Measurements from ENCODE around the gene PRR4. TPM values are rescaled to one million over a fixed set of nuclear protein-coding genes. Genes with fewer than 3 reads are reported as not detected.

The PRR4 gene
- polyA plus RNA-seq, 2 of the 4 experiments (the other 2 are of a cell fraction), result 2.5 to 6.4 TPM

GRCh38 chr12:10838461-10838860 lies 10.8 kb downstream of the PRR4 start:
- POLR2A ChIA-PET, result no interaction called here
- no peak for DNase-seq (ENCODE audit: low read depth in 1 of 2, low spot score in 1 of 2)
- CTCF ChIA-PET, result interaction anchor here (0.8 kb wide), 1 partner anchor 23 kb away, joined by 3 read pairs; no protein-coding TSS in a partner anchor
- ATAC-seq, result no peak
- 80% methylated on average over 3 of the region's 3 CpGs for whole genome bisulfite sequencing (ENCODE audit: missing lambda C conversion rate)
- Histone ChIP-seq H3K27ac (no peak overlapping the region), H3K9me3 (no peaks in the 10 kb centered on the region), H3K4me1 (no peaks in the 10 kb centered on the region), H3K4me2 (no peak overlapping the region), H3K4me3 (no peak overlapping the region)
- no peak for FAIRE-seq
- TF ChIP-seq E2F6 (IDR thresholded peaks at IDR 0.05; ENCODE audit: borderline replicate concordance, low read depth), result no peak
- no peak for TF ChIP-seq USF2 (IDR thresholded peaks at IDR 0.05)
- no peak for TF ChIP-seq RNF2 (IDR thresholded peaks at IDR 0.05; ENCODE audit: borderline replicate concordance, low read depth)
- no peak for TF ChIP-seq JUNB (IDR thresholded peaks at IDR 0.05)
- TF ChIP-seq CHD4 (IDR thresholded peaks at IDR 0.05; ENCODE audit: borderline replicate concordance), result no peak
- TF ChIP-seq HOXB5 (CRISPR knock-in tag; IDR thresholded peaks at IDR 0.05), result no peak
- TF ChIP-seq, protein P1, sequence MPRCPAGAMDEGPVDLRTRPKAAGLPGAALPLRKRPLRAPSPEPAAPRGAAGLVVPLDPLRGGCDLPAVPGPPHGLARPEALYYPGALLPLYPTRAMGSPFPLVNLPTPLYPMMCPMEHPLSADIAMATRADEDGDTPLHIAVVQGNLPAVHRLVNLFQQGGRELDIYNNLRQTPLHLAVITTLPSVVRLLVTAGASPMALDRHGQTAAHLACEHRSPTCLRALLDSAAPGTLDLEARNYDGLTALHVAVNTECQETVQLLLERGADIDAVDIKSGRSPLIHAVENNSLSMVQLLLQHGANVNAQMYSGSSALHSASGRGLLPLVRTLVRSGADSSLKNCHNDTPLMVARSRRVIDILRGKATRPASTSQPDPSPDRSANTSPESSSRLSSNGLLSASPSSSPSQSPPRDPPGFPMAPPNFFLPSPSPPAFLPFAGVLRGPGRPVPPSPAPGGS (IDR thresholded peaks at IDR 0.05), result no peak
- TF ChIP-seq GATA3 (IDR thresholded peaks at IDR 0.05; ENCODE audit: borderline replicate concordance), result no peak
- TF ChIP-seq POLR2A (IDR thresholded peaks at IDR 0.05; ENCODE audit: low read length), result no peak
- TF ChIP-seq, protein P2, sequence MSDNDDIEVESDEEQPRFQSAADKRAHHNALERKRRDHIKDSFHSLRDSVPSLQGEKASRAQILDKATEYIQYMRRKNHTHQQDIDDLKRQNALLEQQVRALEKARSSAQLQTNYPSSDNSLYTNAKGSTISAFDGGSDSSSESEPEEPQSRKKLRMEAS (IDR thresholded peaks at IDR 0.05), result no peak
- TF ChIP-seq KDM1A (IDR thresholded peaks at IDR 0.05; ENCODE audit: low read depth), result no peak
- no peak for TF ChIP-seq CBX2 (IDR thresholded peaks at IDR 0.05; ENCODE audit: borderline replicate concordance, low read depth)
- TF ChIP-seq RARB (CRISPR knock-in tag; IDR thresholded peaks at IDR 0.05), result no peak
- no peak for TF ChIP-seq NPAS2 (CRISPR knock-in tag; IDR thresholded peaks at IDR 0.05; ENCODE audit: borderline replicate concordance)
- TF ChIP-seq ZSCAN20 (CRISPR knock-in tag; IDR thresholded peaks at IDR 0.05), result no peak

- ChIA-PET CTCF (no interaction called here), POLR2A (no interaction called here)
- 89% methylated on average over 1 of the region's 1 CpG for WGBS (ENCODE audit: missing lambda C conversion rate)
- H3K4me1 ChIP-seq, result no peaks in the 10 kb centered on the region
- no peak for ATAC-seq
- DNase-seq (ENCODE audit: low read depth in 1 of 2, low spot score in 1 of 2), result no peak
- no peak overlapping the region for H3K27ac ChIP-seq
- no peak for FAIRE-seq
- H3K9me3 ChIP-seq, result no peaks in the 10 kb centered on the region
- H3K4me3 ChIP-seq, result no peak overlapping the region
- TF ChIP-seq CEBPB (IDR thresholded peaks at IDR 0.05), result peak; percentile 21 to 48; a peak in 2 of 4 replicates
- TF ChIP-seq RFX5 (IDR thresholded peaks at IDR 0.05), result no peak
- no peak for TF ChIP-seq EP300 (IDR thresholded peaks at IDR 0.05)
- no peak overlapping the region for H3K4me2 ChIP-seq
Measured at GRCh38 chr12:10829994-10830393, 19.3 kb downstream of the PRR4 start.

GRCh38 chr12:10826258-10826657 lies 23.0 kb downstream of the PRR4 start, which contains the start of gene TAS2R10:
Gene TAS2R10 (minus strand): TSS chr12:10826358. CDS start chr12:10826269, 89 bp downstream.
- WGBS (ENCODE audit: missing lambda C conversion rate), result 84% methylated on average over 3 of the region's 3 CpGs

More at GRCh38 chr12:10826258-10826657, 23.0 kb downstream of the PRR4 start, which contains the start of gene TAS2R10:
- POLR2A ChIA-PET, result no interaction called here
- CTCF ChIA-PET, result no interaction called here
- Histone ChIP-seq H3K4me2 (no peak within 1 kb of the TSS), H3K4me3 (no peak within 1 kb of the TSS), H3K9me3 (no peaks in the 10 kb centered on the region), H3K27ac (no peak within 1 kb of the TSS), H3K4me1 (no peaks in the 10 kb centered on the region)
- TF ChIP-seq FOXS1 (CRISPR knock-in tag; IDR thresholded peaks at IDR 0.05) (no peak), SMC3 (IDR thresholded peaks at IDR 0.05) (no peak), ELK1 (IDR thresholded peaks at IDR 0.05; ENCODE audit: low read depth, low read length) (no peak), RNF2 (IDR thresholded peaks at IDR 0.05; ENCODE audit: borderline replicate concordance, low read depth) (no peak), JUN (IDR thresholded peaks at IDR 0.05) (no peak), JUNB (IDR thresholded peaks at IDR 0.05) (no peak), EHF (CRISPR knock-in tag; IDR thresholded peaks at IDR 0.05) (no peak), ZC3H11A (IDR thresholded peaks at IDR 0.05) (no peak), CEBPB (IDR thresholded peaks at IDR 0.05) (no peak)
- TF ChIP-seq, protein P2 (IDR thresholded peaks at IDR 0.05), result no peak
- DNase-seq (ENCODE audit: low read depth in 1 of 2, low spot score in 1 of 2) (no peak), FAIRE-seq (no peak), ATAC-seq (no peak)

Data from A549 (cell line).